Liver (tissue), 9 donors: Measurements from ENCODE around the gene HCN1. TPM values are rescaled to one million over a fixed set of nuclear protein-coding genes. Genes with fewer than 3 reads are reported as not detected.

ENCODE experiments used
- DNase-seq: peaks from one replicate; pipeline ENCODE4 v3.0.0-alpha.2; 2017; ENCODE audit warnings: low spot score
- H3K27ac ChIP-seq, 2 donors: one replicate each; pipeline ENCODE4 v1.7.0; 2013; ENCODE audit warnings: inconsistent platforms in 2 of 2, low read length in 2 of 2, control low read depth in 1 of 2, low read depth in 1 of 2, mild to moderate bottlenecking in 1 of 2
- H3K27me3 ChIP-seq, 4 donors: one replicate each; pipeline versions ENCODE4 v1.6.1 to v1.7.0; 2013; ENCODE audit warnings: low read length in 3 of 4, inconsistent platforms in 1 of 4, mild to moderate bottlenecking in 1 of 4, moderate library complexity in 1 of 4; ENCODE audit not compliant: control insufficient read depth in 4 of 4, insufficient read depth in 4 of 4
- H3K36me3 ChIP-seq, 4 donors: one replicate each; pipeline versions ENCODE4 v1.6.1 to v1.7.0; 2013; ENCODE audit warnings: low read length in 3 of 4, mild to moderate bottlenecking in 3 of 4, low read depth in 1 of 4, moderate library complexity in 1 of 4; ENCODE audit not compliant: control insufficient read depth in 4 of 4, insufficient read depth in 3 of 4
- H3K4me1 ChIP-seq, 4 donors: one replicate each; pipeline versions ENCODE4 v1.6.1 to v1.7.0; 2013; ENCODE audit warnings: low read length in 3 of 4, mild to moderate bottlenecking in 3 of 4, moderate library complexity in 1 of 4; ENCODE audit not compliant: control insufficient read depth in 4 of 4, insufficient read depth in 4 of 4
- H3K4me3 ChIP-seq, 3 donors: one replicate each; pipeline versions ENCODE4 v1.6.1 to v1.7.0; 2013; ENCODE audit warnings: low read length in 3 of 3, control low read depth in 1 of 3, low read depth in 1 of 3, mild to moderate bottlenecking in 1 of 3
- H3K9ac ChIP-seq, 2 donors: one replicate each; pipeline ENCODE4 v1.7.0; 2013; ENCODE audit warnings: low read length in 2 of 2, mild to moderate bottlenecking in 2 of 2, moderate library complexity in 2 of 2, control low read depth in 1 of 2, low read depth in 1 of 2
- H3K9me3 ChIP-seq, 4 donors: one replicate each; pipeline versions ENCODE4 v1.6.1 to v1.7.0; 2013; ENCODE audit warnings: low read length in 3 of 4; ENCODE audit not compliant: control insufficient read depth in 4 of 4
- ATF3 ChIP-seq: IDR thresholded peaks from 2 replicates; pipeline ENCODE4 v1.6.1; 2016; ENCODE audit warnings: antibody characterized with exemption
- EGR1 ChIP-seq, 2 donors: IDR thresholded peaks; 2 replicates each; pipeline ENCODE4 v1.6.1; 2016 to 2018; ENCODE audit warnings: antibody characterized with exemption in 2 of 2, low read depth in 2 of 2
- FOXA1 ChIP-seq: IDR thresholded peaks from 2 replicates; pipeline ENCODE4 v1.6.1; 2016; ENCODE audit warnings: antibody characterized with exemption
- FOXA2 ChIP-seq: IDR thresholded peaks from 2 replicates; pipeline ENCODE4 v1.6.1; 2016; ENCODE audit warnings: antibody characterized with exemption
- GABPA ChIP-seq, 2 donors: IDR thresholded peaks in 1 of 2; conservative IDR thresholded peaks in 1 of 2; 2 replicates each; pipeline ENCODE4 v1.6.1; 2016; ENCODE audit warnings: antibody characterized with exemption in 2 of 2, mild to moderate bottlenecking in 1 of 2, moderate library complexity in 1 of 2
- HNF4A ChIP-seq, 2 donors: conservative IDR thresholded peaks; 2 replicates each; pipeline ENCODE4 v1.6.1; 2016; ENCODE audit warnings: antibody characterized with exemption in 2 of 2, mild to moderate bottlenecking in 2 of 2
- HNF4G ChIP-seq: IDR thresholded peaks from 2 replicates; pipeline ENCODE4 v1.6.1; 2016; ENCODE audit warnings: antibody characterized with exemption
- JUND ChIP-seq, 2 donors: IDR thresholded peaks; 2 replicates each; pipeline ENCODE4 v1.6.1; 2016; ENCODE audit warnings: antibody characterized with exemption in 2 of 2
- MAX ChIP-seq: IDR thresholded peaks from 2 replicates; pipeline ENCODE4 v1.6.1; 2016; ENCODE audit warnings: antibody characterized with exemption
- NR2F2 ChIP-seq: IDR thresholded peaks from 2 replicates; pipeline ENCODE4 v1.6.1; 2016; ENCODE audit warnings: antibody characterized with exemption
- RAD21 ChIP-seq, 2 donors: IDR thresholded peaks; 2 replicates each; pipeline ENCODE4 v1.6.1; 2016; ENCODE audit warnings: antibody characterized with exemption in 2 of 2, mild to moderate bottlenecking in 2 of 2
- REST ChIP-seq: IDR thresholded peaks from 2 replicates; pipeline ENCODE4 v1.6.1; 2016; ENCODE audit warnings: antibody characterized with exemption, mild to moderate bottlenecking
- RXRA ChIP-seq, 2 donors: IDR thresholded peaks; 2 replicates each; pipeline ENCODE4 v1.6.1; 2017 to 2018; ENCODE audit warnings: antibody characterized with exemption in 2 of 2, mild to moderate bottlenecking in 1 of 2
- SP1 ChIP-seq: IDR thresholded peaks from 2 replicates; pipeline ENCODE4 v1.6.1; 2018; ENCODE audit warnings: antibody characterized with exemption, mild to moderate bottlenecking
- TAF1 ChIP-seq: conservative IDR thresholded peaks from 2 replicates; pipeline ENCODE4 v1.6.1; 2016; ENCODE audit warnings: antibody characterized with exemption, mild to moderate bottlenecking
- YY1 ChIP-seq: IDR thresholded peaks from 2 replicates; pipeline ENCODE4 v1.6.1; 2016; ENCODE audit warnings: antibody characterized with exemption, mild to moderate bottlenecking
- WGBS: extraction: QIAGEN DNeasy Blood & Tissue Kit; methylation state at CpG from one replicate; pipeline ENCODE4 v1.1.7; 2013; 5-methylcytosine and 5-hydroxymethylcytosine counted together
- polyA plus RNA-seq, 2 donors: library from polyadenylated mRNA; stranded (reverse) in 1 of 2; unstranded in 1 of 2; fragments of 200-250 nt in 1 of 2; fragments of >200 nt in 1 of 2; fragmentation: Nextera tagmentation in 1 of 2; extraction: Ambion mirVana in 1 of 2; gene quantifications; one replicate each; pipeline versions ENCODE4 v1.2.1 to v1.2.3, GENCODE V29; 2013 to 2015
- total RNA-seq, 2 donors: library from RNA; depleted of rRNA; stranded (reverse); fragments of >200 nt; gene quantifications; one replicate each; pipeline ENCODE4 v1.2.3, GENCODE V29; 2014
- TF ChIP-seq, protein P1 (sequence below): IDR thresholded peaks from 2 replicates; pipeline ENCODE4 v1.6.1; 2016; ENCODE audit warnings: antibody characterized with exemption
- TF ChIP-seq, protein P2 (sequence below): fragments of 150-350 bp; IDR thresholded peaks from 2 replicates; pipeline ENCODE4 v1.5.1; 2017; ENCODE audit warnings: improper control_type of control experiment, low read depth, low read length; ENCODE audit not compliant: missing input control
- donor health status: healthy.
- donor health status: healthy.
- donor health status: healthy.
- donor health status: healthy.
- donor health status: healthy.

Gene HCN1
- total and polyA plus RNA-seq, 4 donors = under 0.01 TPM; not detected in 3

DNA sequence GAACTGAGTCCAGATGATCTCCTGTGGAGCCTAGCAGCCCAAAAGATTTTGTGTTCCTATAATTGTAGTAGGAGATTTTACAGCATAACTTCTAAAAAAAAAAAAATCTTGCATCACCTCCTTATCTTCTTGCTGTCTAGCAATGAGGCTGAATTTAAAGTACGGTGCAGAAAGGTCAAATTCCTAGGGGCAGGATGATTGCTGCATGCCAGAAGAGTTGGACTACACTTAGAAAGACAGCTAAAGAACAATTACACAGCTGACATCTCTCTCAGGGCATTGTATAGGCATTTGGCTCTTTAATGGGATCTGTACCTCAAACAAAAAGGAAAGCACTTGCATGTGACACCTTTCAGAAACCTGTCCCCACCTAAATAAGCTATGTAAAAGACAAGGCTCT is 443.2 kb downstream of the HCN1 start:
- TF ChIP-seq GABPA (IDR thresholded peaks at IDR 0.05 in 1 of 2, conservative IDR thresholded peaks at IDR 0.05 in 1 of 2) (no peak), SP1 (no peak), RAD21 (IDR thresholded peaks at IDR 0.05) (no peak), EGR1 (IDR thresholded peaks at IDR 0.05; ENCODE audit: low read depth in 2 of 2) (no peak), FOXA2 (no peak), JUND (IDR thresholded peaks at IDR 0.05) (no peak), HNF4G (no peak), RXRA (IDR thresholded peaks at IDR 0.05) (no peak), FOXA1 (no peak), NR2F2 (no peak), TAF1 (no peak), REST (no peak), HNF4A (conservative IDR thresholded peaks at IDR 0.05) (no peak), MAX (no peak), ATF3 (no peak), YY1 (no peak)
- TF ChIP-seq, protein P1, sequence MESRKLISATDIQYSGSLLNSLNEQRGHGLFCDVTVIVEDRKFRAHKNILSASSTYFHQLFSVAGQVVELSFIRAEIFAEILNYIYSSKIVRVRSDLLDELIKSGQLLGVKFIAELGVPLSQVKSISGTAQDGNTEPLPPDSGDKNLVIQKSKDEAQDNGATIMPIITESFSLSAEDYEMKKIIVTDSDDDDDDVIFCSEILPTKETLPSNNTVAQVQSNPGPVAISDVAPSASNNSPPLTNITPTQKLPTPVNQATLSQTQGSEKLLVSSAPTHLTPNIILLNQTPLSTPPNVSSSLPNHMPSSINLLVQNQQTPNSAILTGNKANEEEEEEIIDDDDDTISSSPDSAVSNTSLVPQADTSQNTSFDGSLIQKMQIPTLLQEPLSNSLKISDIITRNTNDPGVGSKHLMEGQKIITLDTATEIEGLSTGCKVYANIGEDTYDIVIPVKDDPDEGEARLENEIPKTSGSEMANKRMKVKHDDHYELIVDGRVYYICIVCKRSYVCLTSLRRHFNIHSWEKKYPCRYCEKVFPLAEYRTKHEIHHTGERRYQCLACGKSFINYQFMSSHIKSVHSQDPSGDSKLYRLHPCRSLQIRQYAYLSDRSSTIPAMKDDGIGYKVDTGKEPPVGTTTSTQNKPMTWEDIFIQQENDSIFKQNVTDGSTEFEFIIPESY = no peak
- TF ChIP-seq, protein P2, sequence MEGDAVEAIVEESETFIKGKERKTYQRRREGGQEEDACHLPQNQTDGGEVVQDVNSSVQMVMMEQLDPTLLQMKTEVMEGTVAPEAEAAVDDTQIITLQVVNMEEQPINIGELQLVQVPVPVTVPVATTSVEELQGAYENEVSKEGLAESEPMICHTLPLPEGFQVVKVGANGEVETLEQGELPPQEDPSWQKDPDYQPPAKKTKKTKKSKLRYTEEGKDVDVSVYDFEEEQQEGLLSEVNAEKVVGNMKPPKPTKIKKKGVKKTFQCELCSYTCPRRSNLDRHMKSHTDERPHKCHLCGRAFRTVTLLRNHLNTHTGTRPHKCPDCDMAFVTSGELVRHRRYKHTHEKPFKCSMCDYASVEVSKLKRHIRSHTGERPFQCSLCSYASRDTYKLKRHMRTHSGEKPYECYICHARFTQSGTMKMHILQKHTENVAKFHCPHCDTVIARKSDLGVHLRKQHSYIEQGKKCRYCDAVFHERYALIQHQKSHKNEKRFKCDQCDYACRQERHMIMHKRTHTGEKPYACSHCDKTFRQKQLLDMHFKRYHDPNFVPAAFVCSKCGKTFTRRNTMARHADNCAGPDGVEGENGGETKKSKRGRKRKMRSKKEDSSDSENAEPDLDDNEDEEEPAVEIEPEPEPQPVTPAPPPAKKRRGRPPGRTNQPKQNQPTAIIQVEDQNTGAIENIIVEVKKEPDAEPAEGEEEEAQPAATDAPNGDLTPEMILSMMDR = no peak
- no peak overlapping the region for H3K27ac ChIP-seq
- no peak for DNase-seq
- no peaks in the 10 kb centered on the region for H3K27me3 ChIP-seq
- no peaks in the 10 kb centered on the region for H3K4me1 ChIP-seq
- no peaks in the 10 kb centered on the region for H3K9me3 ChIP-seq
- H3K36me3 ChIP-seq = no peaks in the 10 kb centered on the region
- H3K4me3 ChIP-seq = no peak overlapping the region
- H3K9ac ChIP-seq = no peak overlapping the region
- WGBS = 13% methylated on average over 1 of the region's 1 CpG
